Activated CD4-positive, CD25-positive, alpha-beta regulatory T cell treated with anti-CD3 and anti-CD28 coated beads, Interleukin-2, amount 50 U/mL, for 72 hours (primary cell): ENCODE data around the gene SHC4.
"Not testable (repeated sequence)": the region's sequence is repeated elsewhere in the genome, so short reads cannot be mapped to it uniquely, and the experiment has no call there.

Experiments
- DNase-seq: peaks from one replicate; pipeline ENCODE4 v3.0.0; 2021

SHC4 gene

DNA sequence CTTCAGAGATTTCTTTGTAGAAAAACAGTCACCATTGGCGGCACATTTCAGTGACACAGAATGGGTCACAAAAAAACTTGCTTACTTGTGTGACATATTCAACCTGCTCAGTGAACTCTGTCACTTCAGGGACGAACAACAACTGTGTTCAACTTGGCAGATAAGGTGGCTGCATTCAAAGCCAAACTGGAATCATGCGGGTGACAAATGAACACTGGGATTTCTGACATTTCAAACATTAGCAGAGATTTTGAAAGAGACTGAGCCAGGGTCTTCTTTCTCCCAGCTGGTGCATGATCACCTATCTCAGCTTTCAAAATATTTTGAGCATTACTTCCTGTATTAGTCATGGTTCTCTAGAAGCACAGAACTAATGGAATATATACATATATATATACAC, 87.7 kb downstream of the SHC4 start:
- DNase-seq, result no peak

DNA sequence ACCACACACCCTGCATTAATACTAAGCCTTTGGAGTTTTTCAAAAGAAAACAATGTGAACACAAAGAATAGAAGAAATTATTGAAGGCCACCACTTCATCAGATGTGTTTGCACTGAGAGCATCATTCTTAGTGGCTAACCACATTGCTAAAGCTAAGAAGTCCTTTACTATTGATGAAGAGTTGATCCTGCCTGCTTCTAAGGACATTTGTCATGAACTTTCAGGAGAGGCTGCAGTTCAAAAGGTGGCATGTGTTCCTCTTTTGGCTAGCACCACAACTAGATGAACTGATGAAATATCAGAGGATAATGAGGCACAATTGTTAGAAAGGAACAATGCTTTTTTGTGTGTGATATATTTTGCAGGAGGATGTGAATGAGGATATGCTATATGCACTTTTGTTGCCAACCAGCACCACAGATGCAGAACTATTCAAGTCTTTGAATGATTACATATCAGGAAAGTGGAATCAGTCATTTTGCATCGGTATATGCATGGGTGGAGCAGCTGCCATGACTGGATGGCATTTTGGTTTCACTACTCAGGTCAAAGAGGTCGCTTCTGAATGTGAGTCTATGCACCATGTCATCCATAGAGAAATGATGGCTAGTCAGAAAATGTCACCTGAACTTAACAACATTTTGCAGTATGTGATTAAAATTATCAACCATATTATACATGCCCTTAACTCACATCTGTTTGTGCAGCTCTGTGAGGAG, 88.3 kb downstream of the SHC4 start:
- DNase-seq, result no peak

DNA sequence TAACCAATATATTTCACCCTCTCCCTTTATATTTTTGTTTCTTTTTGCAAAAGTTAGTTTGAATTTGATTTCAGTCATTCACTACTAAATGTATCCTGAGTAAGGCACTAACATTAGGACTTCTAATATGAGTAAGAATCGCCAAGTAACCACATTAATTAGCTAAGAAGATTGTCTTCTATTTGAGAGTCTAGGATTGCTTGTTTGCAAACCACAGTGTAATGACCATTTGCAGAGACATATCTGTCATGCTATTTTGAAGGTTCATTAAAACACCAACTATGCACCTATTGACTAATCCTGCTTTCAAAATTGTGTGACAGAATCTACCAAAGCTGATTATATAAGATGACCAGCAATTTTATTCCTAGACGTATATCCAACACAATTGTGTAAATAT, 91.1 kb downstream of the SHC4 start:
- DNase-seq, result no peak

GRCh38 chr15:48871542-48871941, 92.2 kb downstream of the SHC4 start:
- no peak for DNase-seq

GRCh38 chr15:48869966-48870365, 93.8 kb downstream of the SHC4 start:
- no peak for DNase-seq

- no peak for DNase-seq
Observed at GRCh38 chr15:48868536-48868935, 95.2 kb downstream of the SHC4 start.

DNA sequence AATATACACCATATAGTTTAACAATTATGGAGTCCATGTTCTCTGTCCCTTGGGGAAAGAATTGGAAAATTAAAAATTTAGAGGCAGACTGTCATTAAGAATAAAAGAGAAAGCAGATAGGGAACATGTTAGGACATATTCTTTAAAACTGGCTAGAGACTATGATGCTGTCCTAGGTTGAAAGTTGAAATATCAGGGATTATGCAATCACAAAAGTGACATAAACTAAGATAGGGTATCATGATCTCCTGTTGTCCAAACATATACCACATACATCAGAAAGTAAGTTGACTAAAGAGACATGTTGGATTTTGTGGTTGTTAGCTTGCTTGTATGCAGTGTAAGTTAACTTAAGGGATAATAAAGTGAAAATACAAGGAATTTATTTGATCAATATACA, 95.7 kb downstream of the SHC4 start:
- no peak for DNase-seq

DNA sequence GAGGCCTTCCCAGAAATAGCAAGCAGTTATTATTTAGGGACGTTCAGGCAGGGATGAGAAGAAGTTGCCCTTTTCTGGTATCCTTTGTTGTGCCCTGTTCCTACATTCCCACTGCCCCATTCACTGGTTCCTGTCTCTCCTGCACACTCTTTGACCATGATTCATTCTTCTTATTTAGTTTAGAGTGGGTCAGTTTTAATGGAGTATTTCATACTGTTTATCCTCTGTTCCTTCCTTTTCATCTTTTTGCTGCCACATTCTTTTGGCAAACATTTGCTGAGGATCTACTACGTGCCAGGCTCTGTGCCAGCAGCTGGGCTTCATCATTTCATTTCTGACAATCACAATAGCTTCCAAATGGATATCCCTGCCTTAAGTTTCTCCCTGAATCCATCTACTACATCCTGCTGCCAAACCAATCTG, 97.6 kb downstream of the SHC4 start:
- DNase-seq, result no peak

- DNase-seq, result no peak
Observed at GRCh38 chr15:48865370-48866079, 98.2 kb downstream of the SHC4 start.

DNA sequence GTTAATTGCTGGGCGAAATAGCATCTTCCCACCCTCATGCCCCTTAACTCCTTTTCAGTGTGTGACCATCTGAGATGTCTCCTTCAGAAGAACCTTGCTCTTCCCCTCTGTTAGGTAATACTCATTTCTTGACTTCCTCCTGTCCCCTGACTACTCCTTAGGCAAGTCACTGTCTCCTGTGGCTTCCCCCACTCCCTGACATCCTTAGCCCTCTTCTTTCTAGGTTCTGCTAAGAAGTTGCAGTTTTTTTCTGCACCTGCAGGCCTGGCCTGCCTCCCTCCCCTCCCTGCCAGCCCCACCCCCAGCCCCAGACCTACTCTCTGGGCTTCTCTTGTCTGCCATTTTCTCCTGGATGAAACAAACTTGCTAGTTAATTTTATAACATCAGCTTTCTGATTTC, 101.0 kb downstream of the SHC4 start:
- no peak for DNase-seq

DNA sequence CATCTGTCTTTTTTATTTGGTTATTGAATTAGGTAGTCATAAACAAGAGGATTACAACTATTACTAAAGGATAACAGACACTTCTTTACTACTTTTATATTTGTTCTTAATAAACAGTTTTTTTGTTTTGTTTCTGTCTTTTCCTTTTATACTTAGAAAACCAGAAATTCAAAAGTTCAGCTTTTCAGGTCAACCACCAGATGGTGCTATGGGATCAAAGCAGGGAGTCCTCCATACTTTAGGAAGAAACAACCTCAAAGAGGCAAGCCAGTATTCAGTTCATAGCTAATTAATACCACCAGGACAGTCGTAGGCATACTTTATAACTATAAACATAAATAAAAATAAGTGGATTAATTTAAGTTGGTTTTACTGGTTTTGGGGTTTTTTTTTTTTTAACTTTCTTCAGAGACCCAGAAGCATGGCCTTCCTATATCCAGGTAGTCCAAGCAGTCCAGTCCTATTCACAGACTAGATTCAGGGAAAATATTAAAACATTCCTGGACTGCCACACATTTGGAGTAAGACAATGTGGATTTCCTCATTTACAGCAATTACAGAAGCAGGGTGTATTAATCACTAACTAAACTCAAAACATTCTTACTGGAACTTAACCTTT, 101.8 kb downstream of the SHC4 start:
- no peak for DNase-seq

GRCh38 chr15:48859426-48859825, 104.3 kb downstream of the SHC4 start:
- no peak for DNase-seq

DNA sequence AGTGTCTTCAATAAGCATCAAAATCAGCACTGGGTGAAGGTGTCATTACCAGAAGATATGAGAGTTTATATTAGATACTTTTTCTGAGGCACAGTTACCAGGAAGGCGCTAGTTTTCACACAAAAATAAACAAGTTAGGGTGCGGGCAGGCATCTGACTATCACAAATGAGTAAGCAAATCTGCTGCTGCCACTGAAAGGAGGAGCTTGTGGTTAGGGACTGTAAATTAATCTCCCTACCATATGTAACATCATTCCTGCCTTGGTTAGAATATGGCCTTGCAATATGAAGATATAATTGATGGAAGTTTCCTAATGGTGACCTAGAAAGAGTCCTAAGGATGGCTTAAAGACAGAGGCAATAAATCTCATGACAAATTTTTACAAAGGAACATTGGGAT, 105.3 kb downstream of the SHC4 start:
- DNase-seq, result no peak

DNA sequence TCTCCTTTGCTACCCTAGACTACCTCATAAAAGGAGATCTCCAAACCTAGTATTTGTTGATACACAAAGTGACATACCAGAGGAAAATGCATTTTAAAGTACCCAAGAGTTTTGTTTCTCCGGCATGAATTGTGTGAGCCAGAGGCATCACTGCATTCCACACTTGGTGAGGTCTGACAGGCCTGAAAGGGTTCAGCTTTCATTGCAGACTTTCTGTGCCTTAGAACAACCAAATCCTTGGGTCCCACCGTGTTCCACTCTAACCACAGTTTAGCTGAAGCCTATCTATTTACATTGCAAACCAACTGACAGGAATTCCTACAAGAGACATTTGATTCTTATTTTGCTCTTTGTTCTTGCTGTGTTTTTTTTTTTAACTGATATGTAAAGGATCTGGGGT, 106.8 kb downstream of the SHC4 start:
- no peak for DNase-seq

GRCh38 chr15:48855501-48856440, 107.9 kb downstream of the SHC4 start:
- no peak for DNase-seq

DNA sequence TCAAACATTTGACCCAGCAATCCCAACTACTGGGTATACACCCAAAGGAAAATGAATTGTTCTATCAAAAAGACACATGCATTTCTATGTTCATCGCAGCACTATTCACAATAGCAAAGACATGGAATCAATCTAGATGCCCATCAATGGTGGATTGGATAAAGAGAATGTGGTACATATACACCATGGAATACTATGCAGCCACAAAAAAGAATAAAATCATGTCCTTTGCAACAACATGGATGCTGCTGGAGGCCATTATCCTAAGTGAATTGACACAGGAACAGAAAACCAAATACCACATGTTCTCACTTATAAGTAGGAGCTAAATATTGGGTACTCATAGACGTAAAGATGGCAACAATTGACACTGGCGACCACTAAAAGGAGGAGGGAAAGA, 109.3 kb downstream of the SHC4 start:
- not testable (repeated sequence) for DNase-seq

DNA sequence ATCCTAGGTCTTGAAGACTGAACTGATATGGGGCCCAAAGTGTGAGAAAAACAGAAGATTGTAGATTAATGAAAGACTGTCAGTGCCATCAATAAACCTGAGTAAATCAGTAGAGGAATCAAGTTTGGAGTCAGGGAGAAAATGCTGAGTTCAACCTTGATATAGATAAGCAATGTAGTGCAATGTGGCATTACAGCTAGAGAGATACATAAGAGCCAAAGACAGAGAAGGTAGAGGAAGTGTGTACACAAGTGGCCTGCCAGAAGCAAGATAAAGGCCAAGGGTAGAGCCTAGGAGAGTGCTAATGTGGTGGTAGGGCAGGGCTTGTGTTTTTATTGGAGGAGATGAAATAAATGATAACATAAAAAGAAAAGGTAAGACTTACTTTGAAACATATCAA, 111.8 kb downstream of the SHC4 start:
- no peak for DNase-seq

DNA sequence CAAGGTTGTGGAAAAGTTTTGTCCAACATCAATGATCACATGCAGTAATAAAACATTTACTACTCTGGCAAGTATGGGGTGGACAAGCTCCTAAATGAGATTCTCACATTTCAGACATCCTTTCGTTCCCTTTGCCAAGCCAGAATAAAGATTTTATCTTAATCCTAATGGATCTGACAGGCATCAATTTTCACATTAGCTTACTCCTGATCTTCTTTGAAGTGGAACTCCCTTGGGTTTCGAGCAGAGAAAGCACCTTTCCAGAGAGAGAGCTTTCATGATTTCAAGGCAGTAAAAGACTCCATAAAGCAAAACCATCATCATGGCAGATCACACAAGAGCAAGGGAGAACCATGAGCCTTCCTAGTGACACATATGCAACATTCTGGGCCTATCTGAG, 113.1 kb downstream of the SHC4 start:
- DNase-seq, result no peak

- DNase-seq, result no peak
Observed at GRCh38 chr15:48845123-48845522, 118.6 kb downstream of the SHC4 start.

GRCh38 chr15:48842501-48842900, 121.2 kb downstream of the SHC4 start:
- DNase-seq, result no peak

DNA sequence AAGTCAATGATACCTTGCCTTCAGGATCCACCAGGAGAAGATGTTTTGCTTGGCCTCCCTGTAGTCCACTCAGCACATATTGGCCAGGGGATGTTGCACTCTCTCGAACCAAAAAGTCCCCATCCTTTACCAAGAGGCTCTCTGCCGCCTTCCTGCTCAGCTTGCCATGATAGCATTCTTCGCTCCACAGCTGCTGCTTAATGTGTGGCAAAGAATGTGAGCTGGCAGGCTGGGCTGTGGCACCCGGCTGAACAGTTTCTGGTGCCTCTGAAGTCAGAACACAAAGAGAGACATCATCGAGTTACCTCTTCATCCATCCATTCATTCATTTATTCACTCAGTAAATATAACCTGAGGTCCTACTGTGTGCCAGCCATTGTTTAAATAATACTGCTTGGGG, 129.0 kb downstream of the SHC4 start:
- no peak for DNase-seq

DNA sequence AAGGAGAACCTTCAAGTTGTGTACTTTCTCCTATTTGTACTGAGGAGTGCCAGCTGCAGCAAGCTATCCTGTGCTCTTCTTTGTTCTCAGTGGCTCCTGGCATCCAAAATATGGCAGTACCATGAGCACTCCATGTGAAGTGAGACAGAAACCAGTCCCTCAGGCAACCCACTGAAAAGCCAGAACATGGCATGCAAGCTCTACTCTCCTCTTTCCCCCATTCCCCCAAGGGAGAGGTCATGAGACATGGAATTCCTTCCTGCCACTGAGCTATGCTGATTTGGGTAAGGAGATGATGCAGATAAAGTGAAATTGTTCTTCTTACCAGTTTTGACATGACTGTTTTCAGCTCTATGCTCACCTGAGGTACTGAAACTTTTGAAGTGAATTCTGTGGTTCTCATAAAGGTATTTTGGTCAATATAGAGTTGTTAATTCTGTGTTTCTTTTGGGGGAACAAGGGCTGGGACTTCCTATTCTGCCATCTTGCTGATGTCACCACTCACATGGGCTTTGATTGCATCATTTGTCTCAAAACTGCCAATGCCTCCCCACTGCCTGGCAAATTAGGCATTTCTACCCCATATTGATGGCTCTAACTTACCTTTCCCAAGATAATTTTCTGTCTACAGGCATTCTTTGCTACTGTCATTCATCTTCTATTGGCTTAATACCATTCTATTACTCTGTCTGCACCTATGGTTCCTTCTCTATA, 130.0 kb downstream of the SHC4 start:
- no peak for DNase-seq

GRCh38 chr15:48832648-48833047, 131.1 kb downstream of the SHC4 start:
- no peak for DNase-seq
